GM13976 (cell line): ENCODE data around the gene ZNF750.

Source experiments
- DNase-seq: peaks from one replicate; pipeline ENCODE4 v3.0.0; 2012; ENCODE audit warnings: low spot score
- in situ Hi-C: fragments of 300-500 bp; cut with MboI; formaldehyde crosslinking; loops from one replicate; pipeline ENCODE4 v1.12.0; 2022; ENCODE audit warnings: low sequenced_read_pairs, mixed read lengths, inconsistent platforms; ENCODE audit not compliant: unreplicated experiment
- TF ChIP-seq, protein P1 (sequence below): IDR thresholded peaks from 2 replicates; pipeline ENCODE4 v1.5.1; 2012; ENCODE audit warnings: borderline replicate concordance, mild to moderate bottlenecking; ENCODE audit not compliant: insufficient read depth; ENCODE audit errors: extremely low read depth, missing control alignments, control extremely low read depth

ZNF750 gene

GRCh38 chr17:82858376-82859126 is 18.7 kb upstream of the ZNF750 start:
- DNase-seq = no peak
- TF ChIP-seq, protein P1, sequence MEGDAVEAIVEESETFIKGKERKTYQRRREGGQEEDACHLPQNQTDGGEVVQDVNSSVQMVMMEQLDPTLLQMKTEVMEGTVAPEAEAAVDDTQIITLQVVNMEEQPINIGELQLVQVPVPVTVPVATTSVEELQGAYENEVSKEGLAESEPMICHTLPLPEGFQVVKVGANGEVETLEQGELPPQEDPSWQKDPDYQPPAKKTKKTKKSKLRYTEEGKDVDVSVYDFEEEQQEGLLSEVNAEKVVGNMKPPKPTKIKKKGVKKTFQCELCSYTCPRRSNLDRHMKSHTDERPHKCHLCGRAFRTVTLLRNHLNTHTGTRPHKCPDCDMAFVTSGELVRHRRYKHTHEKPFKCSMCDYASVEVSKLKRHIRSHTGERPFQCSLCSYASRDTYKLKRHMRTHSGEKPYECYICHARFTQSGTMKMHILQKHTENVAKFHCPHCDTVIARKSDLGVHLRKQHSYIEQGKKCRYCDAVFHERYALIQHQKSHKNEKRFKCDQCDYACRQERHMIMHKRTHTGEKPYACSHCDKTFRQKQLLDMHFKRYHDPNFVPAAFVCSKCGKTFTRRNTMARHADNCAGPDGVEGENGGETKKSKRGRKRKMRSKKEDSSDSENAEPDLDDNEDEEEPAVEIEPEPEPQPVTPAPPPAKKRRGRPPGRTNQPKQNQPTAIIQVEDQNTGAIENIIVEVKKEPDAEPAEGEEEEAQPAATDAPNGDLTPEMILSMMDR = no peak
- in situ Hi-C loops = no loop called here

- in situ Hi-C loops = no loop called here
- TF ChIP-seq, protein P1 = no peak
- DNase-seq = no peak
These were observed 16.5 kb upstream of the ZNF750 start for GRCh38 chr17:82856361-82856760.

- DNase-seq = no peak
- TF ChIP-seq, protein P1 = no peak
- in situ Hi-C loops = no loop called here
These were observed 14.4 kb upstream of the ZNF750 start for GRCh38 chr17:82854226-82854625.

DNA sequence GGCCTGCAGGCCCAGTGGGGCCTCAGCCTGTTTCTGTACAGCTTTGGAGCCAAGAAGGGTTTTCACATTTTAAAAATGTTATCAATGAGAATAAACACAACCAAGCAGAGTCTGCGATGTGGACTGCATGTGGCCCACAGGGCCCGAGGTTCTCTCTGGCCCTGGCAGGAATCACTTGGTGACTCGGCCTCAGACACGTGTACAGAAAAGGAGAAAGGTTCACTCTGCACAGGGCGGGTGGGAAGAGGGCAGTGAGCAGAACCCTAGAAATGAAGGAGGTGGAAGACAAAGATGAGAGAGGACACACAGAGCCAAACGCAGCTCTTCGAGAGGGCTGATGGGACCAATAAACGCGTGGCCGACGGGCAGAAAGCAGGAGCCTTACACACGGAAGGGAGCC is 11.6 kb upstream of the ZNF750 start:
- TF ChIP-seq, protein P1 = no peak
- in situ Hi-C loops = no loop called here
- DNase-seq = no peak

DNA sequence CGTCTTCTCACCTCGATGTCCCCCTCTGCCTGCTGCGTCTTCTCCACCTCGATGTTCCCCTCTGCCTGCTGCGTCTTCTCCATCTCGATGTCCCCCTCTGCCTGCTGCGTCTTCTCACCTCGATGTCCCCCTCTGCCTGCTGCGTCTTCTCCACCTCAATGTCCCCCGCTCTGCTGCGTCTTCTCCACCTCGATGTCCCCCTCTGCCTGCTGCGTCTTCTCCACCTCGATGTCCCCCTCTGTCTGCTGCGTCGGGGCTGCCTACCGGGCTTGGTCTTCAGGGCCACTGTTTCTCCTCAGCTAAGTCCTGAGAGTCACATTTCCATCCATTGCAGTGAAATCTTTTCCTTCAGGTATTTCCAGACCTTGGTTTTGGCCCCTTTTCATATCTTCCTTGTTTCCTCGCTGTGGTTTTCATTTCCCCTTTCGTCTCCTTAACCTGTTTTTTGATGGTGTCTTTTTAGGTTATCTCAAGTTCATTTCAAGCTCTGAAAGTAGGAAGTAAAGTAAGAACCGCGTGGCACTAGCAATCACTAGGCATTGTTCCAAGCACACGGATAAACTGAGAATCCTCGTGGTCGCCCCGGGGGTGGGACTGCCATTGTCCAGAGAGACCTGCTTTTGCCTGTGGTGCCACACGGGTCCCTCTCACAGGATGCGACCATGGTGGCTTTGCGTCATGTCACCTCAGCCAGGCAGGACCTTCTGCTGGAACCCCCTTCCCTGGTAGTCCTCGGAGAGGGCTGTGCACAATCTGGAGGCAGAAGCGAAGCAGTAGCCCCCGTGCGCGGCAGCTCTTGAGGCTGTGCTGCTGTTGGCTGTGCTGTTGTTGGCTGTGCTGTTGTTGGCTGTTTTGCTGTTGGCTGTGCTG is 9.5 kb upstream of the ZNF750 start:
- in situ Hi-C loops = no loop called here
- DNase-seq = no peak
- TF ChIP-seq, protein P1 = no peak

- in situ Hi-C loops = no loop called here
- TF ChIP-seq, protein P1 = no peak
- DNase-seq = no peak
These were observed 8.3 kb upstream of the ZNF750 start for GRCh38 chr17:82848022-82848592.
